HG02870 (cell line): ENCODE results near the gene APOLD1.
"Not testable (repeated sequence)": the region's sequence is repeated elsewhere in the genome, so short reads cannot be mapped to it uniquely, and the experiment has no call there.

Experiments
- ATAC-seq: cut with Tn5 transposase; IDR thresholded peaks from one replicate; pipeline ENCODE4 v1.9.1; 2021; ENCODE audit warnings: mild to moderate bottlenecking, moderate library complexity; ENCODE audit not compliant: unreplicated experiment

The APOLD1 gene

GRCh38 chr12:12807517-12807903 is 22.1 kb downstream of the APOLD1 start:
- ATAC-seq = not testable (repeated sequence)

- peak; percentile 43 for ATAC-seq
Observed at GRCh38 chr12:12807970-12808702, 22.7 kb downstream of the APOLD1 start.

GRCh38 chr12:12810553-12811021 is 25.1 kb downstream of the APOLD1 start:
- ATAC-seq = no peak

GRCh38 chr12:12811343-12811742 is 25.9 kb downstream of the APOLD1 start:
- no peak for ATAC-seq

GRCh38 chr12:12812174-12812573 is 26.7 kb downstream of the APOLD1 start:
- no peak for ATAC-seq

GRCh38 chr12:12812618-12813119 is 27.2 kb downstream of the APOLD1 start:
- ATAC-seq = no peak

- peak; percentile 79 for ATAC-seq
Observed at GRCh38 chr12:12813120-12814101, 28.0 kb downstream of the APOLD1 start, which contains the start of gene DDX47. TSS of gene DDX47 (plus strand) at chr12:12813346. CDS start at chr12:12813368, 22 bp downstream.

DNA sequence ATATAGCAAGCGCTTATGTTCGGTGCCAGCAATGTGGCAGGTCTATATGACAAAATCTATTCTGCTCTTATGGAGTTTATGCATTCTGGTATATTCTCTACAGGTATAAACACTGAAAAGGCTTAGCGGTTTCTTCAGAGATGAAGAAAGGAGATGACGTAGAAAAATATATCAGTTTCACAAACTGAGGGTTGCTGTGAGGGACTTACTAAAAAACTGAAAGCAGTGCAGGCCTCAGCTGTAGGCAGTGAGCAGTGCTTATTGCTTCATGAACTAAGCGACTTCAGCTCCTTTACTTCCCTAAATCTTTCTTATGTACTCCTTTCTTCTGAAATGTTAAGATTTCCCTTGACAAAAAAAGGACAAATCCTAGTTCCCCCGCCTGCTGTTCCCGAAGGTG is 32.2 kb downstream of the APOLD1 start:
- ATAC-seq = no peak

DNA sequence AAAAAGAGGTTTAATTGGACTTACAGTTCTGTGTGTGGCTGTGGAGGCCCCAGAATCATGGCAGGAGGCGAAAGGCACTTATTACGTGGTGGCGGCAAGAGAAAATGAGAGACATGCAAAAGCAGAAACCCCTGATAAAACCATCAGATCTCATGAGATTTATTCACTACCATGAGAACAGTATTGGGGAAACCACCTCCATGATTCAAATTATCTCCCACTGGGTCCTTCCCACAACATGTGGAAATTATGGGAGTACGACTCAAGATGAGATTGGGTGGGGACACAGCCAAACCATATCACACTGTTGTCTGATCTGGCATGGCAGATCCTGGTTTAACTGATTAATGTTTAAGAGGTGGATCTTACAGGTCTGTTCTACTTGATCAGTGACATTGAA is 33.2 kb downstream of the APOLD1 start:
- ATAC-seq = no peak

- no peak for ATAC-seq
Observed at GRCh38 chr12:12819221-12819620, 33.8 kb downstream of the APOLD1 start.

DNA sequence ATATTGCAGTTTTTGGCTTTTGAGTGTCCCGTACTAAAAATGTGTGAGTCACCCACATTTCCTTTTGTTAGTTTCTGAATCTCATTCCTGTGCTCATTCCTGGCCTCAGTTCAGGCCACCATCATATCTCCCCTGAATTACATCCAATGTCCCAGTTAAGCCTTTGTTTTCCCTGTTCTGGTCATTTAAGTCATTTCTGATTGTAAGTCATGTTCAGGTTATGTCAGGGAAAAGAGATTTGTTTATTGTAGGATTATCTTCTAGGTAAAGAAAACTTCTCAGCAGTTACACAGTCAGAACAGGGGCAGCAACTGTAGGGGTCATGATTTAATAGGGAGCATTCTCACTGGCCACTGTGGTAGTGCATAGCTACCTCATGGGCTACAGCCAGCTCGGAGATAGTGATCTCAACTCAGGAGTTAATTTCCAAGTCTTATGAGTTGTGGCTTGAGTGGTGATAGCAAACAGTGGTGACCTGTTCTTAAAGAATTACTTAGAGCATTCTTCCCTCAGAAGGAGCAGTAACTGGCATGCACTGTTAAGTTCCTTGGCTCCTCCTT is 34.4 kb downstream of the APOLD1 start:
- no peak for ATAC-seq

GRCh38 chr12:12820376-12820775 is 34.9 kb downstream of the APOLD1 start:
- ATAC-seq = not testable (repeated sequence)

- ATAC-seq = peak; percentile 83
Observed at GRCh38 chr12:12821975-12822374, 36.5 kb downstream of the APOLD1 start.

- no peak for ATAC-seq
Observed at GRCh38 chr12:12822886-12823285, 37.4 kb downstream of the APOLD1 start.

- no peak for ATAC-seq
Observed at GRCh38 chr12:12823300-12823699, 37.8 kb downstream of the APOLD1 start.

- ATAC-seq = no peak
Observed at GRCh38 chr12:12823811-12824210, 38.4 kb downstream of the APOLD1 start.

- ATAC-seq = no peak
Observed at GRCh38 chr12:12835378-12836146, 50.1 kb downstream of the APOLD1 start.

GRCh38 chr12:12836571-12836970 is 51.1 kb downstream of the APOLD1 start:
- ATAC-seq = no peak

- ATAC-seq = no peak
Observed at GRCh38 chr12:12837025-12837812, 51.8 kb downstream of the APOLD1 start.

- no peak for ATAC-seq
Observed at GRCh38 chr12:12837813-12838153, 52.3 kb downstream of the APOLD1 start.
